Naive thymus-derived CD4-positive, alpha-beta T cell (primary cell): ENCODE data around the gene CCR3. TPM values are rescaled to one million over a fixed set of nuclear protein-coding genes. Genes with fewer than 3 reads are reported as not detected.

Source experiments
- ATAC-seq: fragments of 150-1000 bp; cut with Tn5 transposase; 2 replicates; pipeline ENCODE4 v1.10.0; 2021; ENCODE audit warnings: mild to moderate bottlenecking, moderate library complexity
- CTCF ChIA-PET: fragments of 350-600 bp; sonication (Branson Sonifier 250); formaldehyde crosslinking; loops from one replicate; lab custom pipeline; 2021; ENCODE audit warnings: antibody characterized with exemption; lab: Charles Lee
- POLR2A ChIA-PET: fragments of 350-600 bp; sonication (Branson Sonifier 250); formaldehyde crosslinking; loops from one replicate; lab custom pipeline; 2021; ENCODE audit warnings: antibody characterized with exemption, inconsistent platforms; lab: Charles Lee
- DNase-seq, 9 donors: peaks; one replicate each; pipeline versions ENCODE4 v3.0.0 to v3.0.0-alpha.2; 2020 to 2022; ENCODE audit warnings: mixed read lengths in 1 of 9
- H3K27ac ChIP-seq: one replicate; pipeline ENCODE4 v1.7.0; 2013; ENCODE audit warnings: mild to moderate bottlenecking, low read depth, low read length, moderate library complexity
- H3K27me3 ChIP-seq, 2 donors: one replicate each; pipeline ENCODE4 v1.7.0; 2013; ENCODE audit warnings: low read length in 2 of 2, mild to moderate bottlenecking in 2 of 2, moderate library complexity in 2 of 2; ENCODE audit not compliant: control insufficient read depth in 2 of 2, insufficient read depth in 2 of 2
- H3K36me3 ChIP-seq, 3 experiments: 1 replicate in 2 of 3; 2 replicates in 1 of 3; pipeline ENCODE4 v1.7.0; 2013; ENCODE audit warnings: low read length in 3 of 3, mild to moderate bottlenecking in 3 of 3, moderate library complexity in 1 of 3; ENCODE audit not compliant: insufficient read depth in 3 of 3, control insufficient read depth in 2 of 3
- H3K4me1 ChIP-seq, 2 donors: one replicate each; pipeline ENCODE4 v1.7.0; 2013; ENCODE audit warnings: low read length in 2 of 2, mild to moderate bottlenecking in 2 of 2, moderate library complexity in 1 of 2; ENCODE audit not compliant: control insufficient read depth in 2 of 2, insufficient read depth in 2 of 2
- H3K4me3 ChIP-seq: 2 replicates; pipeline ENCODE4 v1.7.0; 2013; ENCODE audit warnings: mild to moderate bottlenecking, low read length
- H3K9me3 ChIP-seq, 3 experiments: 1 replicate in 2 of 3; 2 replicates in 1 of 3; pipeline ENCODE4 v1.7.0; 2013; ENCODE audit warnings: low read length in 3 of 3; ENCODE audit not compliant: control insufficient read depth in 2 of 3
- H3K27ac Mint-ChIP-seq, 9 donors: one replicate each; pipeline ENCODE4 v1.8.0; 2020 to 2022; ENCODE audit warnings: mixed read lengths in 9 of 9, mild to moderate bottlenecking in 8 of 9, moderate library complexity in 5 of 9, inconsistent platforms in 2 of 9
- H3K27me3 Mint-ChIP-seq, 5 donors: one replicate each; pipeline ENCODE4 v1.8.0; 2021 to 2022; ENCODE audit warnings: mixed read lengths in 5 of 5, mild to moderate bottlenecking in 1 of 5
- H3K36me3 Mint-ChIP-seq, 5 donors: one replicate each; pipeline ENCODE4 v1.8.0; 2020 to 2022; ENCODE audit warnings: mixed read lengths in 5 of 5, mild to moderate bottlenecking in 3 of 5, inconsistent platforms in 1 of 5
- H3K4me1 Mint-ChIP-seq, 7 donors: one replicate each; pipeline ENCODE4 v1.8.0; 2020 to 2022; ENCODE audit warnings: mixed read lengths in 7 of 7, mild to moderate bottlenecking in 3 of 7, inconsistent platforms in 1 of 7
- H3K4me3 Mint-ChIP-seq, 10 donors: one replicate each; pipeline ENCODE4 v1.8.0; 2020 to 2022; ENCODE audit warnings: mild to moderate bottlenecking in 10 of 10, mixed read lengths in 10 of 10, moderate library complexity in 6 of 10, inconsistent platforms in 2 of 10
- H3K9me3 Mint-ChIP-seq, 11 donors: one replicate each; pipeline ENCODE4 v1.8.0; 2020 to 2022; ENCODE audit warnings: mixed read lengths in 11 of 11, mild to moderate bottlenecking in 4 of 11, inconsistent platforms in 1 of 11, moderate library complexity in 1 of 11
- intact Hi-C, 2 donors: fragments of 100-400 bp; cut with micrococcal nuclease; formaldehyde crosslinking; loops; one replicate each; pipeline ENCODE4 v1.15.1; 2023
- polyA plus RNA-seq, 2 donors: library from polyadenylated mRNA; unstranded; fragments of 300-500 nt; fragmentation: Illumina TruSeq; gene quantifications; one replicate each; pipeline ENCODE4 v1.2.3, GENCODE V29; 2021
- total RNA-seq, 6 experiments: library from RNA in 5 of 6; stranded (reverse) in 5 of 6; gene quantifications; 1 replicate in 5 of 6; 2 replicates in 1 of 6; pipeline ENCODE4 v1.2.3 and lab custom pipeline; 2021 to 2026

Gene CCR3
- total and polyA plus RNA-seq, 7 experiments from 2014 or later, result 0.17 to 7.4 (median 2.4) TPM; not detected in 4

- DNase-seq (no peak), ATAC-seq (no peak)
- H3K27ac ChIP-seq, result no peak overlapping the region
- peaks cover 34 to 43% of the 10 kb centered on the region in 2 donors for H3K4me1 ChIP-seq
- CTCF ChIA-PET, result interaction anchor here (0.9 kb wide), 1 partner anchor 26 kb away, joined by 3 read pairs; no protein-coding TSS in a partner anchor
- H3K9me3 Mint-ChIP-seq, result no peaks in the 10 kb centered on the region
- H3K27ac Mint-ChIP-seq, result no peak overlapping the region
- H3K27me3 Mint-ChIP-seq, result peaks cover 0 to 39% (median 0%) of the 10 kb centered on the region in 5 donors
- intact Hi-C loops, result no loop called here
- H3K27me3 ChIP-seq, result no peaks in the 10 kb centered on the region
- no peaks in the 10 kb centered on the region for H3K9me3 ChIP-seq
- H3K36me3 ChIP-seq, result no peaks in the 10 kb centered on the region
- H3K4me3 ChIP-seq, result no peak overlapping the region
- POLR2A ChIA-PET, result interaction anchor here (0.8 kb wide), 1 partner anchor 30 kb away, joined by 3 read pairs; no protein-coding TSS in a partner anchor
- peaks cover 35 to 44% (median 42%) of the 10 kb centered on the region in 7 donors for H3K4me1 Mint-ChIP-seq
- peaks cover 0 to 11% (median 0%) of the 10 kb centered on the region in 5 donors for H3K36me3 Mint-ChIP-seq
- no peak overlapping the region for H3K4me3 Mint-ChIP-seq
These were observed 61.0 kb downstream of the CCR3 start for GRCh38 chr3:46303240-46303639.

- DNase-seq (no peak), ATAC-seq (no peak)
- Histone ChIP-seq H3K4me1 (peaks cover 22 to 28% of the 10 kb centered on the region in 2 donors), H3K27me3 (no peaks in the 10 kb centered on the region), H3K9me3 (no peaks in the 10 kb centered on the region), H3K27ac (no peak overlapping the region), H3K36me3 (no peaks in the 10 kb centered on the region), H3K4me3 (no peak overlapping the region)
- intact Hi-C loops, result no loop called here
- Mint-ChIP-seq H3K27me3 (peaks cover 0 to 52% (median 0%) of the 10 kb centered on the region in 5 donors), H3K4me1 (peaks cover 27 to 29% (median 29%) of the 10 kb centered on the region in 7 donors), H3K27ac (no peak overlapping the region), H3K9me3 (no peaks in the 10 kb centered on the region), H3K4me3 (no peak overlapping the region), H3K36me3 (peaks cover 0 to 11% (median 0%) of the 10 kb centered on the region in 5 donors)
- CTCF ChIA-PET, result interaction anchor here (0.8 kb wide), 1 partner anchor 10 kb away, joined by 3 read pairs; no protein-coding TSS in a partner anchor
- POLR2A ChIA-PET, result no interaction called here
These were observed 62.5 kb downstream of the CCR3 start for GRCh38 chr3:46304739-46305138.

DNA sequence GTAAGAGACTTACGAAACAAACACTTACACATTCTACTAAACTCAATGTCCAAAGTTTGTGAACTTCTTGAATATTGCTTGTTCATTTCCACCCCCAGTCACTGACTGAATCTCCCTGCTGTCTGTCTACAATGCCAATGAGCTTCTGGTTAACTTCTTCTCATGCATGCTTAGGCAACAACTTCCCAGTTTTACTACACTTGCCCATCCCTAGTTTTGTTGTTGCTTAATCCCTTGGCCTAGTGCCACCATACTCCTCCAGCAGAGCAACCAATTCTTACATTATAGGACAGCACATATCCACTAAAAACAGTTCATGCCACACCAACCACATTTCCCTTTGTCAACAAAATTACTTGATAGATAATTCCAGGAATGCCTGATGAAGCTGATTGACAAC lies 70.7 kb downstream of the CCR3 start:
- Mint-ChIP-seq H3K9me3 (peaks cover 0 to 22% (median 4%) of the 10 kb centered on the region in 11 donors), H3K4me3 (no peak overlapping the region), H3K27me3 (peaks cover 0 to 70% (median 0%) of the 10 kb centered on the region in 5 donors), H3K36me3 (peaks cover 0 to 24% (median 8%) of the 10 kb centered on the region in 5 donors), H3K4me1 (peaks cover 0 to 10% (median 0%) of the 10 kb centered on the region in 7 donors), H3K27ac (no peak overlapping the region)
- peaks cover 0 to 4% of the 10 kb centered on the region in 2 donors for H3K4me1 ChIP-seq
- DNase-seq (no peak), ATAC-seq (peak; percentile 66)
- peaks cover 0 to 3% of the 10 kb centered on the region in 2 donors for H3K27me3 ChIP-seq
- H3K9me3 ChIP-seq, result no peaks in the 10 kb centered on the region
- no peak overlapping the region for H3K27ac ChIP-seq
- H3K4me3 ChIP-seq, result no peak overlapping the region
- POLR2A ChIA-PET, result no interaction called here
- CTCF ChIA-PET, result no interaction called here
- intact Hi-C loops, result no loop called here
- H3K36me3 ChIP-seq, result no peaks in the 10 kb centered on the region

- peaks cover 0 to 10% (median 0%) of the 10 kb centered on the region in 7 donors for H3K4me1 Mint-ChIP-seq
- intact Hi-C loops, result no loop called here
- POLR2A ChIA-PET, result no interaction called here
- peaks cover 0 to 4% of the 10 kb centered on the region in 2 donors for H3K4me1 ChIP-seq
- H3K27me3 Mint-ChIP-seq, result peaks cover 0 to 62% (median 0%) of the 10 kb centered on the region in 5 donors
- ATAC-seq, result no peak
- peaks cover 0 to 26% (median 4%) of the 10 kb centered on the region in 11 donors for H3K9me3 Mint-ChIP-seq
- no peaks in the 10 kb centered on the region for H3K9me3 ChIP-seq
- no peaks in the 10 kb centered on the region for H3K36me3 ChIP-seq
- no peak for DNase-seq
- H3K4me3 Mint-ChIP-seq, result no peak overlapping the region
- no peak overlapping the region for H3K27ac Mint-ChIP-seq
- CTCF ChIA-PET, result interaction anchor here (0.7 kb wide), 1 partner anchor 10 kb away, joined by 3 read pairs; no protein-coding TSS in a partner anchor
- peaks cover 0 to 3% of the 10 kb centered on the region in 2 donors for H3K27me3 ChIP-seq
- H3K27ac ChIP-seq, result no peak overlapping the region
- H3K4me3 ChIP-seq, result no peak overlapping the region
- H3K36me3 Mint-ChIP-seq, result peaks cover 0 to 28% (median 4%) of the 10 kb centered on the region in 5 donors
These were observed 72.3 kb downstream of the CCR3 start for GRCh38 chr3:46314517-46314916.

- intact Hi-C loops, result no loop called here
- DNase-seq, result no peak
- Mint-ChIP-seq H3K27me3 (peaks cover 0 to 57% (median 5%) of the 10 kb centered on the region in 5 donors), H3K36me3 (peaks cover 0 to 23% (median 4%) of the 10 kb centered on the region in 5 donors), H3K9me3 (peaks cover 0 to 29% (median 4%) of the 10 kb centered on the region in 11 donors), H3K27ac (no peak overlapping the region), H3K4me1 (peaks cover 0 to 10% (median 0%) of the 10 kb centered on the region in 7 donors), H3K4me3 (no peak overlapping the region)
- Histone ChIP-seq H3K4me1 (peaks cover 0 to 4% of the 10 kb centered on the region in 2 donors), H3K9me3 (no peaks in the 10 kb centered on the region), H3K4me3 (no peak overlapping the region), H3K27me3 (peaks cover 0 to 2% of the 10 kb centered on the region in 2 donors), H3K36me3 (no peaks in the 10 kb centered on the region), H3K27ac (no peak overlapping the region)
- POLR2A ChIA-PET, result interaction anchor here (0.8 kb wide), 1 partner anchor 30 kb away, joined by 3 read pairs; no protein-coding TSS in a partner anchor
- ATAC-seq, result peak; percentile 48
- CTCF ChIA-PET, result interaction anchor here (0.6 kb wide), 1 partner anchor 115 kb away, joined by 3 read pairs; no protein-coding TSS in a partner anchor
These were observed 73.9 kb downstream of the CCR3 start for GRCh38 chr3:46316206-46316605.

Other genes starting within 250 kb of the CCR3 start
- gene FYCO1, start 246.6 kb upstream of the CCR3 start, total RNA-seq, result 10 to 100 TPM; 20.0 to 27.5 (median 22.9) TPM
- 1 to 10 TPM in 1 of 2 donors, under 1 TPM in 1; 0.95 to 6.5 TPM for gene FYCO1, start 246.6 kb upstream of the CCR3 start, polyA plus RNA-seq
- under 1 TPM in 2 of 5 experiments, not detected in 3; 0.05 to 0.88 TPM for gene XCR1, start 215.0 kb upstream of the CCR3 start, total RNA-seq
- not detected for gene XCR1, start 215.0 kb upstream of the CCR3 start, polyA plus RNA-seq
- gene CCR1, start 34.1 kb upstream of the CCR3 start, total RNA-seq, result 10 to 100 TPM in 2 of 5 experiments, 1 to 10 TPM in 3; 2.2 to 27.6 (median 4.5) TPM
- gene CCR1, start 34.1 kb upstream of the CCR3 start, polyA plus RNA-seq, result under 1 TPM; 0.08 to 0.09 TPM
- gene CCR2, start 111.7 kb downstream of the CCR3 start, total RNA-seq, result 10 to 100 TPM in 2 of 5 experiments, 1 to 10 TPM in 1, under 1 TPM in 2; 0.41 to 34.9 (median 2.0) TPM
- under 1 TPM in 1 of 2 donors, not detected in 1; 0.13 TPM for gene CCR2, start 111.7 kb downstream of the CCR3 start, polyA plus RNA-seq
- gene CCR5, start 128.5 kb downstream of the CCR3 start, total RNA-seq, result 10 to 100 TPM in 1 of 5 experiments, 1 to 10 TPM in 1, under 1 TPM in 3; 0.66 to 22.5 (median 0.95) TPM
- gene CCR5, start 128.5 kb downstream of the CCR3 start, polyA plus RNA-seq, result not detected
- 10 to 100 TPM in 1 of 5 experiments, 1 to 10 TPM in 2, under 1 TPM in 2; 0.35 to 20.5 (median 5.0) TPM for gene CCRL2, start 164.8 kb downstream of the CCR3 start, total RNA-seq
- 1 to 10 TPM in 1 of 2 donors, under 1 TPM in 1; 0.34 to 1.3 TPM for gene CCRL2, start 164.8 kb downstream of the CCR3 start, polyA plus RNA-seq
- under 1 TPM in 1 of 5 experiments, not detected in 4; 0.78 TPM for gene LTF, start 222.4 kb downstream of the CCR3 start, total RNA-seq
- gene LTF, start 222.4 kb downstream of the CCR3 start, polyA plus RNA-seq, result not detected